K562 (cell line): ENCODE data around the gene SMNDC1. TPM values are rescaled to one million over a fixed set of nuclear protein-coding genes. Genes with fewer than 3 reads are reported as not detected.

ENCODE experiments used
- E2F5 ChIP-seq: sonication (generic); formaldehyde crosslinking; IDR thresholded peaks from 2 replicates; pipeline ENCODE4 v1.8.0; 2022; ENCODE audit warnings: mild to moderate bottlenecking, missing genetic modification reagents
- SMAD1 ChIP-seq: fragments of 150-350 bp; IDR thresholded peaks from 2 replicates; pipeline ENCODE4 v1.6.1; 2014; ENCODE audit warnings: low read length, low read depth; ENCODE audit not compliant: partially characterized antibody
- TEAD2 ChIP-seq: fragments of 450-650 bp; IDR thresholded peaks from 2 replicates; pipeline ENCODE4 v1.6.1; 2016; ENCODE audit warnings: missing genetic modification characterization, control low read depth, missing compliant biosample characterization
- TFE3 ChIP-seq: fragments of 450-650 bp; formaldehyde crosslinking; IDR thresholded peaks from 2 replicates; pipeline ENCODE4 v1.4.0; 2020; ENCODE audit warnings: mild to moderate bottlenecking, mixed read lengths
- ZNF445 ChIP-seq: fragments of 250-450 bp; sonication (Bioruptor Pico); IDR thresholded peaks from 2 replicates; pipeline ENCODE4 v1.4.0; 2020; ENCODE audit warnings: low read depth, mild to moderate bottlenecking, moderate library complexity
- ZNF518B ChIP-seq: fragments of 250-450 bp; sonication (Bioruptor Pico); IDR thresholded peaks from 2 replicates; pipeline ENCODE4 v1.5.0; 2021; ENCODE audit warnings: mild to moderate bottlenecking, moderate library complexity
- ZSCAN29 ChIP-seq: fragments of 450-650 bp; IDR thresholded peaks from 2 replicates; pipeline ENCODE4 v1.6.1; 2017
- polyA plus RNA-seq, 8 experiments: library from polyadenylated mRNA; depleted of rRNA in 4 of 8; stranded (reverse) in 5 of 8; unstranded in 3 of 8; fragments of >200 nt; fragmentation: Nextera tagmentation in 2 of 8; fragmentation: Illumina TruSeq in 1 of 8; extraction: Ambion mirVana in 2 of 8; extraction: Trizol in 1 of 8; gene quantifications; 2 replicates each; pipeline versions ENCODE4 v1.2.1 to v1.2.3, GENCODE V29; 2011 to 2014; ENCODE audit warnings: inconsistent platforms in 1 of 8, missing spikeins in 1 of 8
- total RNA-seq, 7 experiments: library from RNA; depleted of rRNA in 6 of 7; stranded (reverse); fragments of >200 nt in 6 of 7; fragmentation: Illumina TruSeq in 2 of 7; extraction: Trizol in 2 of 7; gene quantifications; 2 replicates each; pipeline versions ENCODE4 v1.2.1 to v1.2.3, GENCODE V29; 2011 to 2021; ENCODE audit warnings: low replicate concordance in 1 of 7

Gene SMNDC1
- total and polyA plus RNA-seq, 9 of the 15 experiments (the other 6 are each of a cell fraction or from before 2014, with no cell fraction given) = 6.8 to 35.8 (median 12.3) TPM

GRCh38 chr10:110326351-110327032 is 21.8 kb upstream of the SMNDC1 start (continued):
- TF ChIP-seq E2F5 (no peak), SMAD1 (no peak), ZNF518B (no peak), TEAD2 (tag) (no peak), TFE3 (no peak), ZSCAN29 (no peak), ZNF445 (CRISPR knock-in tag) (no peak)
